ENCODE results near the gene C5orf47.

Gene C5orf47

GRCh38 chr5:173963867-173964441 lies 25.0 kb upstream of the C5orf47 start:
- no peak for TF ChIP-seq CTCF (IDR thresholded peaks at IDR 0.05; ENCODE audit: extremely low read depth, missing control alignments)
- DNase-seq (ENCODE audit: low spot score) = no peak

- TF ChIP-seq CTCF (IDR thresholded peaks at IDR 0.05; ENCODE audit: extremely low read depth, missing control alignments) = no peak
- DNase-seq (ENCODE audit: low spot score) = no peak
Measured at GRCh38 chr5:173964506-173964905, 24.5 kb upstream of the C5orf47 start.

GRCh38 chr5:173967241-173967640 lies 21.7 kb upstream of the C5orf47 start:
- no peak for TF ChIP-seq CTCF (IDR thresholded peaks at IDR 0.05; ENCODE audit: extremely low read depth, missing control alignments)
- no peak for DNase-seq (ENCODE audit: low spot score)

- DNase-seq (ENCODE audit: low spot score) = no peak
- TF ChIP-seq CTCF (IDR thresholded peaks at IDR 0.05; ENCODE audit: extremely low read depth, missing control alignments) = no peak
Measured at GRCh38 chr5:173968154-173968797, 20.7 kb upstream of the C5orf47 start.

GRCh38 chr5:173969167-173970049 lies 19.6 kb upstream of the C5orf47 start:
- no peak for TF ChIP-seq CTCF (IDR thresholded peaks at IDR 0.05; ENCODE audit: extremely low read depth, missing control alignments)
- no peak for DNase-seq (ENCODE audit: low spot score)

- no peak for TF ChIP-seq CTCF (IDR thresholded peaks at IDR 0.05; ENCODE audit: extremely low read depth, missing control alignments)
- no peak for DNase-seq (ENCODE audit: low spot score)
Measured at GRCh38 chr5:173970878-173971650, 17.9 kb upstream of the C5orf47 start.
